ENCODE measurements around the gene FNIP2. TPM values are rescaled to one million over a fixed set of nuclear protein-coding genes. Genes with fewer than 3 reads are reported as not detected.

Gene FNIP2
- total RNA-seq, 2 donors from 2014 or later = 8.6 to 11.5 TPM

GRCh38 chr4:158775091-158775651, 6.3 kb downstream of the FNIP2 start:
- no peak for DNase-seq
- Histone ChIP-seq H3K27ac (ENCODE audit: low read depth, low read length) (no peak overlapping the region), H3K36me3 (ENCODE audit: control insufficient read depth, insufficient read depth, low read length) (no peaks in the 10 kb centered on the region), H3K9ac (ENCODE audit: extremely low read depth, low read length, poor library complexity, severe bottlenecking) (no peak overlapping the region), H3K9me3 (ENCODE audit: control insufficient read depth, low read length) (no peaks in the 10 kb centered on the region), H3K4me1 (ENCODE audit: control insufficient read depth, insufficient read depth, low read length) (peaks cover 8% of the 10 kb centered on the region), H3K4me3 (ENCODE audit: low read length) (no peak overlapping the region), H3K27me3 (ENCODE audit: control insufficient read depth, insufficient read depth, low read length, poor library complexity, severe bottlenecking) (no peaks in the 10 kb centered on the region)
- Mint-ChIP-seq H3K36me3 (ENCODE audit: low read depth) (no peaks in the 10 kb centered on the region), H3K27ac (no peak overlapping the region), H3K4me3 (no peak overlapping the region), H3K4me1 (peaks cover 29% of the 10 kb centered on the region), H3K9me3 (no peaks in the 10 kb centered on the region), H3K27me3 (ENCODE audit: insufficient read depth) (peaks cover 15% of the 10 kb centered on the region)
- TF ChIP-seq, protein P1, sequence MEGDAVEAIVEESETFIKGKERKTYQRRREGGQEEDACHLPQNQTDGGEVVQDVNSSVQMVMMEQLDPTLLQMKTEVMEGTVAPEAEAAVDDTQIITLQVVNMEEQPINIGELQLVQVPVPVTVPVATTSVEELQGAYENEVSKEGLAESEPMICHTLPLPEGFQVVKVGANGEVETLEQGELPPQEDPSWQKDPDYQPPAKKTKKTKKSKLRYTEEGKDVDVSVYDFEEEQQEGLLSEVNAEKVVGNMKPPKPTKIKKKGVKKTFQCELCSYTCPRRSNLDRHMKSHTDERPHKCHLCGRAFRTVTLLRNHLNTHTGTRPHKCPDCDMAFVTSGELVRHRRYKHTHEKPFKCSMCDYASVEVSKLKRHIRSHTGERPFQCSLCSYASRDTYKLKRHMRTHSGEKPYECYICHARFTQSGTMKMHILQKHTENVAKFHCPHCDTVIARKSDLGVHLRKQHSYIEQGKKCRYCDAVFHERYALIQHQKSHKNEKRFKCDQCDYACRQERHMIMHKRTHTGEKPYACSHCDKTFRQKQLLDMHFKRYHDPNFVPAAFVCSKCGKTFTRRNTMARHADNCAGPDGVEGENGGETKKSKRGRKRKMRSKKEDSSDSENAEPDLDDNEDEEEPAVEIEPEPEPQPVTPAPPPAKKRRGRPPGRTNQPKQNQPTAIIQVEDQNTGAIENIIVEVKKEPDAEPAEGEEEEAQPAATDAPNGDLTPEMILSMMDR (conservative IDR thresholded peaks at IDR 0.05) = no peak
- 60 to 68% methylated on average over 1 of the region's 1 CpG for WGBS, 2 experiments (ENCODE audit: insufficient coverage in 1 of 2, insufficient read length in 1 of 2)

DNA sequence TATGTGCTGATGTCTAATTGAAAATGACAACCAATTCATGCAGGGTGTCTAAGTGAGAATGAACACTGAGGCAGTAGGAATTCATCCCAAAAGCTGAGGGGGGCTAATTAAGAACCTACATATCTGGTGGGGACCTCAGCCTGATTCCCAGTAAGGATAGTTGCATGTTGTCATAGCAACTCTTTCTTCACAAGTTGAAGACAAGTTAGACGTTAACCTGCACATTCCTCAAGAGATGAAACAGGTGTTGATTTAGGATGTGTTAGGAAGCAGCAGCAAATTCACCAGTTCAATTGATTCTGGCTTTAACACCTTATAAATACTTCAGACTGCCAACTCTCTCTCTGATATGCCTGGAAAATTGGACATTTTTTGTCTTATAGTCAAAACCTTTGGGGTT, 7.3 kb downstream of the FNIP2 start:
- Mint-ChIP-seq H3K27ac (no peak overlapping the region), H3K36me3 (ENCODE audit: low read depth) (no peaks in the 10 kb centered on the region), H3K27me3 (ENCODE audit: insufficient read depth) (peaks cover 6% of the 10 kb centered on the region), H3K9me3 (no peaks in the 10 kb centered on the region), H3K4me3 (no peak overlapping the region), H3K4me1 (peaks cover 31% of the 10 kb centered on the region)
- Histone ChIP-seq H3K27me3 (ENCODE audit: control insufficient read depth, insufficient read depth, low read length, poor library complexity, severe bottlenecking) (no peaks in the 10 kb centered on the region), H3K9ac (ENCODE audit: extremely low read depth, low read length, poor library complexity, severe bottlenecking) (no peak overlapping the region), H3K4me1 (ENCODE audit: control insufficient read depth, insufficient read depth, low read length) (peaks cover 8% of the 10 kb centered on the region), H3K36me3 (ENCODE audit: control insufficient read depth, insufficient read depth, low read length) (no peaks in the 10 kb centered on the region), H3K27ac (ENCODE audit: low read depth, low read length) (no peak overlapping the region), H3K4me3 (ENCODE audit: low read length) (no peak overlapping the region), H3K9me3 (ENCODE audit: control insufficient read depth, low read length) (no peaks in the 10 kb centered on the region)
- TF ChIP-seq, protein P1 (conservative IDR thresholded peaks at IDR 0.05) = no peak
- no peak for DNase-seq
- 77% methylated on average over 1 of the region's 1 CpG; no CpG with 5 or more reads in 1 of the 2 experiments for WGBS, 2 experiments (ENCODE audit: insufficient coverage in 1 of 2, insufficient read length in 1 of 2)

DNA sequence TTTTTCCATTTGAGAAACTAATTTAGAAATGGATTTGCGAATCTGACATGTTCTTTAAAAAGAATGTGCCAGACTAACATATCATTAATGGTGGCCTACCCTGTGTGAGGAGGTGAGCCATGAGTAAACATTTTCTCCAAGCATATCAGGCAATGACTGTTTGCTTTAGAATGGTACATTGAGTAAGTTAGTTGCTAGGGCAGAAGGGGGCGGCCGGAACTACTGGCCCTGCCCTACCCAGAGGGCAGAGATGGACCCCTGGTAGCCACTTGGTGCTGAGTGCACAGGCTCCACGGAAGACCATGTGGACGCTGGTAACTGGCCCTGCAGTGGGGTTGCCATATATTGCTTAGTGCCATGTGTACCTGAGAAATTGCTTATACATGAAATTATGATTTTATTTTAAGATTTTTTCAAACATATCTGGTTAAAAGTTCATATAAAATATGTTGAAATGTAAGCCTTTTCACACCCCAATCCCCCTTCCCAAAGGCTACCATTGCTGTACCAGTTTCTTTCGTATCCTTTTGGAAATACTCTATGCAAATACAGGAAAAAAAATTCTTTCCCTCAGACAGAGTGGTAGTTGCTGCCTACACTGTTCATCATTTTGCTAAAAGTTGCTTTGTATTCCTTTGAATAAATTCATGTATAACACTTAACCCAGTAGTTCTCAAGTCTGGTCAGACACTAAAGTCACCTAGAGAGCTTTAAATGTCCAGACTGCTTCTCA, 8.8 kb downstream of the FNIP2 start:
- Mint-ChIP-seq H3K27me3 (ENCODE audit: insufficient read depth) (no peaks in the 10 kb centered on the region), H3K4me1 (peaks cover 40% of the 10 kb centered on the region), H3K36me3 (ENCODE audit: low read depth) (no peaks in the 10 kb centered on the region), H3K9me3 (no peaks in the 10 kb centered on the region), H3K27ac (no peak overlapping the region), H3K4me3 (no peak overlapping the region)
- DNase-seq = no peak
- WGBS, 2 experiments (ENCODE audit: insufficient coverage in 1 of 2, insufficient read length in 1 of 2) = 86 to 100% methylated on average over 1 to 6 of the region's 6 CpGs
- Histone ChIP-seq H3K4me1 (ENCODE audit: control insufficient read depth, insufficient read depth, low read length) (peaks cover 8% of the 10 kb centered on the region), H3K4me3 (ENCODE audit: low read length) (no peak overlapping the region), H3K9ac (ENCODE audit: extremely low read depth, low read length, poor library complexity, severe bottlenecking) (no peak overlapping the region), H3K36me3 (ENCODE audit: control insufficient read depth, insufficient read depth, low read length) (no peaks in the 10 kb centered on the region), H3K9me3 (ENCODE audit: control insufficient read depth, low read length) (no peaks in the 10 kb centered on the region), H3K27ac (ENCODE audit: low read depth, low read length) (no peak overlapping the region), H3K27me3 (ENCODE audit: control insufficient read depth, insufficient read depth, low read length, poor library complexity, severe bottlenecking) (no peaks in the 10 kb centered on the region)
- TF ChIP-seq, protein P1 (conservative IDR thresholded peaks at IDR 0.05) = no peak

Measured in endodermal cell (in vitro differentiated cells).